Gastrocnemius medialis (tissue), 4 donors: ENCODE results near the gene KIAA0319L.

Source experiments
- CTCF ChIP-seq, 5 experiments: fragments of 450-650 bp in 3 of 5; fragments of 200-600 bp in 2 of 5; sonication (generic) in 2 of 5; IDR thresholded peaks in 4 of 5; conservative IDR thresholded peaks in 1 of 5; 1 replicate in 4 of 5; 2 replicates in 1 of 5; pipeline ENCODE4 v1.5.1; 2016 to 2019; ENCODE audit warnings: antibody characterized with exemption in 5 of 5, mild to moderate bottlenecking in 3 of 5, moderate library complexity in 3 of 5
- POLR2A ChIP-seq, 2 donors: fragments of 450-650 bp; IDR thresholded peaks; one replicate each; pipeline ENCODE4 v1.6.1; 2017; ENCODE audit warnings: antibody characterized with exemption in 2 of 2, mild to moderate bottlenecking in 2 of 2, moderate library complexity in 2 of 2

GRCh38 chr1:35560256-35561225 is 3.3 kb upstream of the KIAA0319L start:
- no peak for TF ChIP-seq POLR2A (IDR thresholded peaks at IDR 0.05)
- TF ChIP-seq CTCF (IDR thresholded peaks at IDR 0.05 in 4 of 5, conservative IDR thresholded peaks at IDR 0.05 in 1 of 5) = no peak
